CD14-positive monocyte (primary cell): Measurements from ENCODE around the gene CHTOP. TPM values are rescaled to one million over a fixed set of nuclear protein-coding genes. Genes with fewer than 3 reads are reported as not detected.

ENCODE experiments used
- DNase-seq, 3 donors: peaks; one replicate each; pipeline ENCODE4 v3.0.0-alpha.2; 2011 to 2022
- H2AFZ ChIP-seq: 2 replicates; pipeline ENCODE4 v1.6.0; 2012; ENCODE audit warnings: mild to moderate bottlenecking, low read depth, low read length, inconsistent platforms; ENCODE audit not compliant: insufficient read depth, poor library complexity, severe bottlenecking
- H3K27ac ChIP-seq, 2 donors: 1 replicate in 1 of 2; 2 replicates in 1 of 2; pipeline ENCODE4 v1.5.1; 2012 to 2013; ENCODE audit warnings: low read length in 2 of 2, control low read depth in 1 of 2, inconsistent platforms in 1 of 2, low read depth in 1 of 2, mild to moderate bottlenecking in 1 of 2
- H3K27me3 ChIP-seq, 2 donors: one replicate each; pipeline versions ENCODE4 v1.6.0 to v1.6.1; 2011 to 2013; ENCODE audit warnings: low read length in 2 of 2; ENCODE audit not compliant: control insufficient read depth in 2 of 2, insufficient read depth in 2 of 2
- H3K36me3 ChIP-seq, 2 donors: replicated peaks in 1 of 2; 1 replicate in 1 of 2; 2 replicates in 1 of 2; pipeline versions ENCODE4 v1.5.1 to v1.6.1; 2012 to 2013; ENCODE audit warnings: low read length in 2 of 2, control low read depth in 1 of 2, inconsistent platforms in 1 of 2, mild to moderate bottlenecking in 1 of 2; ENCODE audit not compliant: insufficient read depth in 2 of 2, control insufficient read depth in 1 of 2
- H3K4me1 ChIP-seq, 2 donors: 1 replicate in 1 of 2; 2 replicates in 1 of 2; pipeline versions ENCODE4 v1.5.1 to v1.6.1; 2012 to 2013; ENCODE audit warnings: low read length in 2 of 2, control low read depth in 1 of 2, inconsistent platforms in 1 of 2, mild to moderate bottlenecking in 1 of 2, moderate library complexity in 1 of 2; ENCODE audit not compliant: insufficient read depth in 2 of 2, control insufficient read depth in 1 of 2
- H3K4me2 ChIP-seq: replicated peaks from 2 replicates; pipeline ENCODE3; 2012; ENCODE audit warnings: low read length, moderate library complexity, mild to moderate bottlenecking; ENCODE audit not compliant: poor library complexity, severe bottlenecking; ENCODE audit errors: extremely low read depth
- H3K4me3 ChIP-seq, 3 experiments: fragments of 200-600 bp in 1 of 3; sonication (generic) in 1 of 3; replicated peaks in 1 of 3; 1 replicate in 2 of 3; 2 replicates in 1 of 3; pipeline ENCODE4 v1.5.1; 2011 to 2013; ENCODE audit warnings: low read length in 3 of 3, mild to moderate bottlenecking in 3 of 3, control low read depth in 2 of 3, low read depth in 2 of 3, inconsistent platforms in 1 of 3, moderate library complexity in 1 of 3
- H3K79me2 ChIP-seq: 2 replicates; pipeline ENCODE4 v1.6.0; 2012; ENCODE audit warnings: mild to moderate bottlenecking, control low read depth, inconsistent platforms, low read length, moderate library complexity; ENCODE audit not compliant: insufficient read depth
- H3K9ac ChIP-seq: 2 replicates; pipeline ENCODE4 v1.6.0; 2017; ENCODE audit warnings: low read length, mild to moderate bottlenecking; ENCODE audit not compliant: insufficient read depth, poor library complexity, severe bottlenecking
- H3K9me3 ChIP-seq, 2 donors: replicated peaks in 1 of 2; 1 replicate in 1 of 2; 2 replicates in 1 of 2; pipeline versions ENCODE4 v1.5.1 to v1.6.1; 2012 to 2013; ENCODE audit warnings: low read length in 2 of 2, control low read depth in 1 of 2; ENCODE audit not compliant: control insufficient read depth in 1 of 2, insufficient read depth in 1 of 2
- H4K20me1 ChIP-seq: 2 replicates; pipeline ENCODE4 v1.6.0; 2012; ENCODE audit warnings: mild to moderate bottlenecking, low read length, control low read depth, moderate library complexity; ENCODE audit not compliant: insufficient read depth
- H3K27ac Mint-ChIP-seq, 7 donors: one replicate each; pipeline ENCODE4 v1.8.0; 2020; ENCODE audit warnings: mild to moderate bottlenecking in 7 of 7, mixed read lengths in 7 of 7, moderate library complexity in 6 of 7, inconsistent platforms in 2 of 7
- H3K27me3 Mint-ChIP-seq, 3 donors: one replicate each; pipeline ENCODE4 v1.8.0; 2021 to 2022; ENCODE audit warnings: low read depth in 3 of 3, mild to moderate bottlenecking in 3 of 3, mixed read lengths in 3 of 3, moderate library complexity in 3 of 3, inconsistent platforms in 1 of 3
- H3K36me3 Mint-ChIP-seq, 2 donors: one replicate each; pipeline ENCODE4 v1.8.0; 2020; ENCODE audit warnings: mixed read lengths in 2 of 2, inconsistent platforms in 1 of 2, mild to moderate bottlenecking in 1 of 2
- H3K4me1 Mint-ChIP-seq: one replicate; pipeline ENCODE4 v1.8.0; 2020; ENCODE audit warnings: mild to moderate bottlenecking, mixed read lengths
- H3K4me3 Mint-ChIP-seq, 2 donors: one replicate each; pipeline ENCODE4 v1.8.0; 2020; ENCODE audit warnings: mild to moderate bottlenecking in 2 of 2, mixed read lengths in 2 of 2, moderate library complexity in 1 of 2
- H3K9me3 Mint-ChIP-seq, 7 donors: one replicate each; pipeline ENCODE4 v1.8.0; 2020 to 2022; ENCODE audit warnings: mixed read lengths in 7 of 7, mild to moderate bottlenecking in 6 of 7, moderate library complexity in 6 of 7, inconsistent platforms in 2 of 7
- CTCF ChIP-seq: fragments of 200-600 bp; IDR thresholded peaks from one replicate; pipeline ENCODE4 v1.8.0; 2022; ENCODE audit warnings: antibody characterized with exemption, mild to moderate bottlenecking
- WGBS: methylation state at CpG from one replicate; pipeline ENCODE4 v1.1.5; 2013; ENCODE audit warnings: missing lambda C conversion rate; ENCODE audit not compliant: insufficient coverage; 5-methylcytosine and 5-hydroxymethylcytosine counted together
- intact Hi-C, 2 donors: fragments of 100-400 bp; cut with micrococcal nuclease; formaldehyde crosslinking; loops; one replicate each; pipeline versions ENCODE4 v1.15.0 to v1.15.1; 2023
- polyA plus RNA-seq, 3 donors: library from polyadenylated mRNA; depleted of rRNA in 1 of 3; unstranded in 2 of 3; stranded (reverse) in 1 of 3; fragments of 300-500 nt in 2 of 3; fragments of >200 nt in 1 of 3; fragmentation: Illumina TruSeq in 2 of 3; gene quantifications; 1 replicate in 2 of 3; 2 replicates in 1 of 3; pipeline ENCODE4 v1.2.3, GENCODE V29; 2012 to 2021

Gene CHTOP
- polyA plus RNA-seq, 3 donors = 28.1 to 56.2 (median 38.2) TPM

- DNase-seq = no peak
- no peaks in the 10 kb centered on the region for H3K9me3 ChIP-seq
- peaks cover 11% of the 10 kb centered on the region for H4K20me1 ChIP-seq
- Mint-ChIP-seq H3K9me3 (no peaks in the 10 kb centered on the region), H3K27ac (peak overlapping the region in 3 of 7 donors; percentile 37 to 65 (median 60)), H3K4me3 (no peak overlapping the region), H3K4me1 (peaks cover 15% of the 10 kb centered on the region), H3K36me3 (peaks cover 61 to 73% of the 10 kb centered on the region in 2 donors), H3K27me3 (no peaks in the 10 kb centered on the region)
- no peak overlapping the region for H3K4me2 ChIP-seq
- H3K27me3 ChIP-seq = no peaks in the 10 kb centered on the region
- intact Hi-C loops = no loop called here
- peaks cover 66 to 75% of the 10 kb centered on the region in 2 donors for H3K36me3 ChIP-seq
- H3K4me1 ChIP-seq = peaks cover 17 to 23% of the 10 kb centered on the region in 2 donors
- no peak overlapping the region for H3K27ac ChIP-seq
- H3K4me3 ChIP-seq = no peak overlapping the region
- WGBS = no CpG with 5 or more reads among the region's 2 CpGs
- H3K79me2 ChIP-seq = peaks cover 29% of the 10 kb centered on the region
- H3K9ac ChIP-seq = no peak overlapping the region
- H2AFZ ChIP-seq = no peak overlapping the region
- no peak for TF ChIP-seq CTCF
Observed at GRCh38 chr1:153662269-153662668, 28.4 kb downstream of the CHTOP start.

- Histone ChIP-seq H3K27me3 (no peaks in the 10 kb centered on the region), H3K9me3 (no peaks in the 10 kb centered on the region), H3K36me3 (peaks cover 76 to 84% of the 10 kb centered on the region in 2 donors), H3K4me3 (no peak overlapping the region), H3K4me1 (peaks cover 15 to 19% of the 10 kb centered on the region in 2 donors), H3K79me2 (peaks cover 38% of the 10 kb centered on the region), H3K4me2 (no peak overlapping the region), H4K20me1 (peaks cover 11% of the 10 kb centered on the region), H2AFZ (no peak overlapping the region), H3K9ac (no peak overlapping the region), H3K27ac (peak overlapping the region in 1 of 2 donors; percentile 45)
- Mint-ChIP-seq H3K4me1 (peaks cover 14% of the 10 kb centered on the region), H3K36me3 (peaks cover 71 to 83% of the 10 kb centered on the region in 2 donors), H3K9me3 (no peaks in the 10 kb centered on the region), H3K4me3 (no peak overlapping the region), H3K27ac (peak overlapping the region in 3 of 7 donors; percentile 10 to 50 (median 13)), H3K27me3 (no peaks in the 10 kb centered on the region)
- TF ChIP-seq CTCF = no peak
- intact Hi-C loops = no loop called here
- DNase-seq = peak in 1 of 3 donors; percentile 16
- WGBS = 53% methylated on average over 5 of the region's 5 CpGs
Observed at GRCh38 chr1:153663211-153663610, 29.3 kb downstream of the CHTOP start.
